Non-pigmented ciliary epithelial cell (primary cell): ENCODE data around the gene MSI1.
"Not testable (repeated sequence)": the region's sequence is repeated elsewhere in the genome, so short reads cannot be mapped to it uniquely, and the experiment has no call there.

Experiments
- DNase-seq: peaks from one replicate; pipeline ENCODE4 v3.0.0-alpha.2; 2010; ENCODE audit warnings: low read depth

MSI1 gene

DNA sequence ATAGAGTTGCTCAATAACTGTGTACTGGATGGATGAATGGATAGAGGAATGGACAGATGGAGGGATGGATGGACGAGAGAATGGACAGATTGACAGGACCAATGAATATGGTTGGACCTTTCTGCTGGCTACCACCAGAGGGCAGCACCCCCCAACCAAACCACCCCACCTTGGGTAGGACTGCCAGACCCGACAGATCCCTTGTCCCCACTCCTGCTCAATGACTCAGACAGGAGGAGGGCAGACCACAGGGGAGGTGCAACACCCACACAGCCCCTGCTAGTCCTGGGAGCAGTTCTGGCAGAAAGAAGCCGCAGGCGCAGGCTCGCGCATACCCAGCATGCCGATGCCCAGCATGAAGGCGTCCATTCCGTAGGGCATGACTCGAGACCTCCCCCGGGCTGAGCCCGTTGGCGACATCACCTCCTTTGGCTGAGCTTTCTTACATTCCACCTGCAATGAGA, 12.4 kb downstream of the MSI1 start:
- peak; percentile 76 for DNase-seq

DNA sequence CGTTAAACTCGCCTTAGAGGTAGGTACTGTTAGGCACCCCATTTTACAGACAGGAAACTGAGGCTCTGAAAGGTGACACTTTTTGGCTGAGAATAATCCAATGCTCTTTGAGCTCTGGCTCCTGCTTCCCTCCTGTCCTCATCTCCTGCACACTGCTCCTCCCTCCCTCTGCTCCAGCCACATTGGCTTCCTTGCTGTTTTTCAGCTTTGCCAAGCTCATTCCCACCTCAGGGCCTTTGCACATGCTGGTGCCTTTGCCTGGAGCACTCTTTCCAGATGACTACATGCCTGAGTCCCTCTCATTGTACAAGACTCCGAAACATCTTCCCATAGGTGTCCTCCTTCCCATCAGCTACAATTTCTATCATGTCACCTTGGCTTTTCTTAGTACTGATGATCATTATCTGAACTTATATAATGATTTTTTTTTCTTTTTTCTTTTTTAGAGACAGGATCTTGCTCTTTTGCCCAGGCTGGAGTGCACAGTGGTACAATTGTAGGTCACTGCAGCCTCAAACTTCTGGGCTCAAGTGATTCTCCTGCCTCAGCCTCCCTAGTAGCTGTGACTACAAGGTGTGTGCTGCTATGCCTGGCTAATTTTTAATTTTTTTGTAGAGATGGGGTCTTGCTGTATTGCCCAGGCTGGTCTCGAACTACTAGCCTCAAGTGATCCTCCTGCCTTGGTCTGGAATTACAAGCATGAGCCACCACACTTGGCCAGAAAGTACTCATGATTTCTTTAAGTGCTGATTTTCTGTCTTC, 15.2 kb downstream of the MSI1 start:
- DNase-seq, result no peak

DNA sequence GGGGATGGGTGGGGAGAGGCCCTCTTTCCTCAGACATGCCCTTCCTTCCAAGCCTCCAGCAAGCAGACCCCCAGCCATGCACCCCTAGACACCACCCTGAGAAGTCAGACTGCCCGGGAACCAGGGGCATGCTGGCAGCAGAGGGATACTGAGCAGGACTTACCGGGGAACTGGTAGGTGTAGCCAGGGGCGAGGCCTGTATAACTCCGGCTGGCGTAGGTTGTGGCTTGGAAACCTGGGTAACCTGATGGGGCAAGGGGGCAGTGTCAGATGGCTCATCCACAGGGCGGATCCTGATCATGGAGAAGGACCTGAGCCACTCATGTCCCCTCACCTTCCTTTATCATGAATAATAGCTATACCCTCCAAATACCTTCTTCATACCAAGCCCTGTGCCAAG, 15.8 kb downstream of the MSI1 start:
- no peak for DNase-seq

- peak; percentile 30 for DNase-seq
These were observed 16.8 kb downstream of the MSI1 start for GRCh38 chr12:120352117-120352516.

GRCh38 chr12:120350576-120351350, 18.2 kb downstream of the MSI1 start:
- no peak for DNase-seq

DNA sequence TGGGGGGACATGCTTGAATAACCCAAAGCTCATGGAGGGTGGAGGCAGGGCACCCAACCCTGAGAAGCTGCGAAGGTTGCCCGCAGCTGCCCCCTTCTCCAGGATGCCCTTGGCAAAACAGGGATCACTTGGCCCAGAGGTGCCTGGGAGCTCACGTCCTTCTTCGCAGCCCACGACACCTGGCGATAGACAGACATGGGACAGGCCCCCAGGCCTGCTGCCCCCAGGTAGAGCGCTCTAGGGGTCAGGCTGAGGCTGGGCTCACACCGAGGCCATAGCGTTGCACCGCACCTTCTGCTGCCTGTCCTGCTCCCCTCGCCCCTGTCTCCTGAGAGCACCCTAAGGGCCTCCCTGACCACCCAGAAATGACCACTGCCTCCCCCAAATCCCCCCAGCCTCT, 21.2 kb downstream of the MSI1 start:
- no peak for DNase-seq

DNA sequence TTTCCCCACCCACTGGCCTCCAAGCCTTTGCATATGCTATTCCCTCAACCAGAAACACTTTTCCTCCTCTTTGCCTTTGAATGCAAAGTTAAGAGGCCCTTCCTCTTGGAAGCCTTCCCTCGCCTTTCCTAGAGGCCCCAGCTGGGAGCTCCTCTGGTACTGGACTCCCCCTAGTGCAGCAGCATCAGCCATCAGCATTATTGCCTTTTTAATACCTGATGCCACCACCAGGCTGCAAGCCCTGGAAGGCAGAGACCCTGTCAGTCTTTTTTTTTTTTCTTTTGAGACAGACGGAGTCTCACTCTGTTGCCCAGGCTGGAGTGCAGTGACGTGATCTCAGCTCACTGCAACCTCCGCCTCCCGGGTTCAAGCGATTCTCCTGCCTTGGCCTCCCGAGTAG, 22.3 kb downstream of the MSI1 start:
- no peak for DNase-seq

DNA sequence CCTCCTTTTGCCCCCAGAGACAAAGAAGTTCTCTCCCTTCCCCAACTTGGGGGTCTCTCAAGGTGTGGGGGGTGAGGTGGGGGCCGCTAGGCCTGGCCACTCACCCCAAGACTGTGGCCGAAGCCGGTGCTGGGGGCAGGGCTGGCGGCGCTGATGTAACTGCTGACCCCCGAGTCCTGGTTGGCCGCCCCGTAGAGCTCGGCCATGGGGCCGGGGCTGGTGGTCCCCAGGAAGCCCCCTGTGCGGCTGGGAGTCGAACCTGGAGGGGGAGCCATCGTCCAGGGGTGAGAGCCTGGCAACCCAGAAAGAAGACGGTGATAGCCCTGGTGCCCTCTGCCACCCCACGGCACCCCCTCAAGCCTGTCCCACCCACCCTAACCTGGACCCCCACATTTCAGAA, 22.9 kb downstream of the MSI1 start:
- no peak for DNase-seq

- DNase-seq, result no peak
These were observed 25.3 kb downstream of the MSI1 start for GRCh38 chr12:120343692-120344091.

GRCh38 chr12:120343039-120343537, 25.9 kb downstream of the MSI1 start:
- DNase-seq, result no peak

- DNase-seq, result no peak
These were observed 26.6 kb downstream of the MSI1 start for GRCh38 chr12:120342175-120343038.

GRCh38 chr12:120339256-120339655, 29.7 kb downstream of the MSI1 start:
- no peak for DNase-seq

DNA sequence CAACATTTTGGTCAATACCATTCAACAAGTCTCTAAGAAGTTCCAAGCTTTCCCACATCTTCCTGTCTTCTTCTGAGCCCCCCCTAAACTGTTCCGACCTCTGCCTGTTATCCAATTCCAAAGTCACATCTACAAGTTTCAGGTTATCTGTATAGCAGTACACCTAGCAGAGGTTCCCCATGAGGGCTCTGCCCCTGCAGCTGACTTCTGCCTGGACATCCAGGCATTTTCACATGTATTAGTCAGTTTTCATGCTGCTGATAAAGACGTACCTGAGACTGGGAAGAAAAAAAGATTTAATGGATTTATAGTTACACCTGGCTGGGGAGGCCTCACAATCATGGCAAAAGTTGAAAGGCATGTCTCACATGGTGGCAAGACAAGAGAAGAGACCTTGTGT, 31.2 kb downstream of the MSI1 start:
- no peak for DNase-seq

DNA sequence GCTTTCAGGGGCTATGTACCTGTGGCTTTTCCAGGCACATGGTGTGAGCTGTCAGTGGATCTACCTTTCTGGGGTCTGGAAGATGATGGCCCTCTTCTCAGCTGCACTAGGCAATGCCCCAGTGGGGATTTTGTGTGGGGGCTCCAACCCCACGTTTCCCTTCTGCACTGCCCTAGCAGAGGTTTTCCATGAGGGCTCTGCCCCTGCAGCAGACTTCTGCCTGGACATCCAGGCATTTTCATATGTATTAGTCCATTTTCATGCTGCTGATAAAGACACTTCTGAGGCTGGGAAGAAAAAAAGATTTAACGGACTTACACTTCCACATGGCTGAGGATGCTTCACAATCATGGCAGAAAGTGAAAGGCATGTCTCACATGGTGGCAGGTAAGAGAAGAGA, 32.6 kb downstream of the MSI1 start:
- not testable (repeated sequence) for DNase-seq

- not testable (repeated sequence) for DNase-seq
These were observed 33.5 kb downstream of the MSI1 start for GRCh38 chr12:120335447-120335846.

DNA sequence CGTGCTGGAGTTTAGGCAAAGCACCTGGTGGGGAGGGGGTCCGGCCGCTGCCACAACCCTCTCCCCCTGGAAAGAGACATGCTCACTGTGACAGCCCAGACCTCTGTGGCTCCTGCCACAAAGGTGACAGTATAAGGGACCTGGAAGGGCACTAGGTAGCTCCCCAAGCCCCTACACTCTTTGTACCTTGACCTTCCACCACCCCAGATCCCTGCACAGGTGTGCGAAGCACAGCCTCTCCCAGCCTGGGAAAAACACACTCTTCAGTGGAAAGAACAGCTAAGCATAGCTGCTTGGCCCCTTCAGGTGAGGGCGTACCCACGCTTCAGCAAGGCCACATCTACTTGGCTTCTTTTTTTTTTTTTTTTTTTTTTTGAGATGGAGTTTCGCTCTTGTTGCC, 36.4 kb downstream of the MSI1 start:
- DNase-seq, result no peak

DNA sequence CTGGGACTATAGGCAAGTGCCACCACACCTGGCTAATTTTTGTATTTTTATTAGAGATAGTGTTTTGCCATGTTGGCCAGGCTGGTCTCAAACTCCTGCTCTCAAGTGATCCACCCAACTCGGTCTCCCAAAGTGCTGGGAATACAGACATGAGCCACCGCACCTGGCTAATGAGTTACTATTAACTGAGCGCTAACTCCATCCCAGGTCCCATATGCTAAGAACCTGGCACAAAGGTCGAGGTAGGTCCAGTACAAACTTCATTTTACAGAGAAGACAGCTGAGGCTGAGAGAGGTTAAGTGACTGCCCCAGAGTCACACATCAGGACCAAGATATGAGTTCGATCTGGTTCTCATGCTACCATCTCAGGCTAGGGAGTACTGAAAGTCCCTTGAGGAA, 36.9 kb downstream of the MSI1 start:
- DNase-seq, result no peak

DNA sequence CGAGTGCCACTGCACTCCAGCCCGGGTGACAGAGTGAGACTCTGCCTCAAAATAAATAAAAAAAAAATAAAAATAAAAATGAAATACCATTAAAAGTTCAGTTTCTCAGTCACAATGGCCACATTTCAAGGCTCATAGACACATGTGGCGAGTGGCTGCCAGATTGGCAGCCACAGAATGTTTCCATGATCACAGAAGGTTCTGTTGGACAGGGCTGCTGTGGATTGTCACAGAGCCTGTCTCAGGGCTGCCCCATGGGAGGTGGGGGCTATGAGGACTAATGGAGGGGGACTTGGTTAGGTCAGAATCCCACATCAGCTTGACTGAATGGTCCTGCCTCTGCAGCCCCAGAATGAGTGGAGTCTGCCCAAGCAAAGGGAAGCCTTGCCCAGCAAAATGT, 37.6 kb downstream of the MSI1 start:
- DNase-seq, result no peak

DNA sequence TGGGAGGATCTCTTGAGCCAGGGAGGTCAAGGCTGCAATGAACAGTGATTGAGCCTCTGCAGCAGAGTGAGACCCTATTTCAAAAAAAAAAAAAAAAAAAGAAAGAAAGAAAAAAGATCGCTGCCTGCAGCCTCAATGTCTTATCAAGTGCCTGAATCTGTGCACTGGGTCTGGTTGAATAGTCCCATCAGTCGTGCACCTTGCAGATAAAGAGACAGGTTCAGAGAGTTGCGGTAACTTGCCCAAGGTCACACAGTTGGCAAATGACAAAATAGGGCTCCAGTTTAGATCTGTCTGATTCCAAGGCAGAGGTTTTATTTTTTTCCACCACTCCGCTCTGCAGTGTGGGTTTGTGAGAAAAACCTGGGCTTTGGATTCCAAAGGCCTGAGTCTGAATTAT, 40.7 kb downstream of the MSI1 start:
- no peak for DNase-seq

DNA sequence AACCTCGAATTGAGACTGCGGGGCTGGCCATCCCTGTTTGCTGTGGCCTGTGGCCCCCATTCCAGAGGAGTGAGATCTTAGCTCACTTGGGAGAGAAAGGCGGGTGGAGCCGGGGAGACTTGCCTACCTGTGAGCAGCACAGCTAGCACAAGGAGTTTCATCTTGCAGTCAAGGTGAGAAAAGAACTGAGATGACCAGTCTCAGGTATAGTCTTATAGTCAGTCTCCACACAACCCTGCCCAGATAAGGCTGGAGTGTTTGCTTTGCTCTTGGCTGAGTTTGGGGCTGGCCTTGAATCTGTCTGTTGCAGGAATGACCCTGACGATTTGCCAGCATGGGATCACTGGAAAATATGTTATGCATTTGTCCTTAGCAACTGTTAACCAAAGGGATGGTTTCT, 41.4 kb downstream of the MSI1 start, which contains the start of gene PLA2G1B:
PLA2G1B (minus strand) TSS at position 187 of the 400 bp plus-strand sequence; CDS start at position 161, 26 bp downstream.
- DNase-seq, result no peak

DNA sequence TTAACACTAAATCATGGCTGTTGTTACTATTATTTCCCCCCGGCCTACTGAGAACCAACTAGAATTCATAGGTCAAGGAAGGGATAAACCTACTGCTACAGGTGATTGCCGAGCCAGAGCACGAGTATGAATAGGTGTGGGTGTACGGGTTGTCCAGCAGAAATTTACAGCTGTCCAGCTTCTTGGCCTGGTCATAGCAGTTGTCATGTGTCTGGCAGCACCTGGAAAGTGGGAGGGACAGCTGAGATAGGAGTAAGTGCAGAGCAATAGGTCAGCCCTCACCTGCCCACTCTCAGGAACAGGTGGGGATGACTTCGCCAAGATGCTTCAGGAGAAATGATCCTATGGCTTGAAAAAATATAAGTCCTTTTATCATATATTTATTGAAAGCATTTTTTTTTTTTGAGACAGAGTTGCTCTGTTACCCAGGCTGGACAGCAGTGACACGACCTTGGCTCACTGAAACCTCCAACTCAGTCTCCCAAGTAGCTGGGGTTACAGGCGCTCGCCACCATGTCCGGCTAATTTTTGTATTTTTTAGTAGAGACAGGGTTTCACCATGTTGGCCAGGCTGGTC, 44.0 kb downstream of the MSI1 start:
- DNase-seq, result no peak

- no peak for DNase-seq
These were observed 45.2 kb downstream of the MSI1 start for GRCh38 chr12:120323772-120324171.
